ENCODE measurements around the gene LDLRAD4. TPM values are rescaled to one million over a fixed set of nuclear protein-coding genes. Genes with fewer than 3 reads are reported as not detected.

The LDLRAD4 gene
- total RNA-seq, 2 donors from 2014 or later = 11.7 to 17.0 TPM

DNA sequence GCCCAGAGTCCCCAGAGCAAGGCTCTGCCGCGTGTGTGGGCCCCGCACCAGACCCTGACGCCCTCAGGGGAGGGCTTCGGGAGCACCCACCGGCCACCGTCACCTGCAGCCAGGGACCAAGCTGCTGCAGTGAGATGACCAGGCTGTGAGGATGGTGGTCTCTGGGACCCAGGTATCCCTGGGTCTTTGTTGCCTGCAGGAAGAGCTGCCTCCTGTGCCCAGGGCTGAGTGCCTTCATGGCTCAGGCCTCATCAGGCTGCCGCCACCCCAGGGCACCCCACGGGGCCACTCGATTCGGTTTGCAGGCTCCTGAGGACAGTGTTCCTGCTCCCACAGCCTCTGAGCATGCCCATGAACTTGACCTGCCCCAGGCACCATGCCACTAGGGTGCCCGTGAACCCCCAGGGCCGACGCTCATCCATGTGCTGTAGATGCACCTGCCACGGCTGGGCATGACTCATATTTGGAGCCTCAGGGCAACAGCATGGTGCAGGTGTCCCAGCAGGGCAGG lies 398.0 kb downstream of the LDLRAD4 start:
- no peak for DNase-seq
- H3K36me3 ChIP-seq = no peaks in the 10 kb centered on the region
- H3K27me3 ChIP-seq = no peaks in the 10 kb centered on the region
- H3K9me3 ChIP-seq = no peaks in the 10 kb centered on the region
- TF ChIP-seq, protein P1, sequence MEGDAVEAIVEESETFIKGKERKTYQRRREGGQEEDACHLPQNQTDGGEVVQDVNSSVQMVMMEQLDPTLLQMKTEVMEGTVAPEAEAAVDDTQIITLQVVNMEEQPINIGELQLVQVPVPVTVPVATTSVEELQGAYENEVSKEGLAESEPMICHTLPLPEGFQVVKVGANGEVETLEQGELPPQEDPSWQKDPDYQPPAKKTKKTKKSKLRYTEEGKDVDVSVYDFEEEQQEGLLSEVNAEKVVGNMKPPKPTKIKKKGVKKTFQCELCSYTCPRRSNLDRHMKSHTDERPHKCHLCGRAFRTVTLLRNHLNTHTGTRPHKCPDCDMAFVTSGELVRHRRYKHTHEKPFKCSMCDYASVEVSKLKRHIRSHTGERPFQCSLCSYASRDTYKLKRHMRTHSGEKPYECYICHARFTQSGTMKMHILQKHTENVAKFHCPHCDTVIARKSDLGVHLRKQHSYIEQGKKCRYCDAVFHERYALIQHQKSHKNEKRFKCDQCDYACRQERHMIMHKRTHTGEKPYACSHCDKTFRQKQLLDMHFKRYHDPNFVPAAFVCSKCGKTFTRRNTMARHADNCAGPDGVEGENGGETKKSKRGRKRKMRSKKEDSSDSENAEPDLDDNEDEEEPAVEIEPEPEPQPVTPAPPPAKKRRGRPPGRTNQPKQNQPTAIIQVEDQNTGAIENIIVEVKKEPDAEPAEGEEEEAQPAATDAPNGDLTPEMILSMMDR (IDR thresholded peaks at IDR 0.05) = no peak
- H3K4me1 ChIP-seq = no peaks in the 10 kb centered on the region
- H3K4me3 ChIP-seq = no peak overlapping the region
- no peak overlapping the region for H3K27ac ChIP-seq
- no peak overlapping the region for H3K9ac ChIP-seq (ENCODE audit: low read depth in 2 of 2, low read length in 2 of 2)
- intact Hi-C loops (cut with DNase I) = no loop called here

DNA sequence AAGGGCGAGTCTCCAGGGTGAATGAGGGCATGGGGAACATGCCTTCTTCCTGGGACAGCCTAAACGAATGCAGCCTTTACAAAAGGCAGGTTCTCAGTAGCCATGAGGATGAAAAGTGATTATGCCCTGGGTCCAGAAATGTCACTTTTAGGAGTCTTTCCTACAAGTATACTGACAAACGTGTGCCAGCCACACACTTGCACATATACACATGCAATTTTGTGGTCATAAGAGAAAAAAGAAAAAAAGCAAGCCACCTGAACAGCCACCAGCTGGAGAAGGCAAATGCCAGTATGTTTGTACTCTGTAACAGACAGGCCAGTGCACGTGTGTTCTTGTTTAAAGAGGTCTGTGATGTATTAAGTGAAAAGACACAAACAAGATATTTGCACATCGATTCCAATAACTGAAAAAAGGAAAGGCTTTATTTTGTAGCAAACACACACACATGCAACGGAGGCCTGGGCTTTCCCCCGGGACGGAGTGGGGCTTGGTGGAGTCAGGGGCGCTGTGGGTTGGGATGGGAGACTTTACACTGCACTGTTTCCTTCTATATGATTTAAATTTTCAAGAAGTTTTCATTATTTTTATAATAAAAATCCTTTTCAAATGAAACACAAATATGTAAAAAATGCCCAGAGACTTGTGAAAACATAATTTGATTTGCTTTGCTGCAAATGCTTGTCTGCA lies 399.4 kb downstream of the LDLRAD4 start:
- TF ChIP-seq, protein P1 (IDR thresholded peaks at IDR 0.05) = no peak
- no peak for DNase-seq
- H3K4me3 ChIP-seq = no peak overlapping the region
- H3K9ac ChIP-seq (ENCODE audit: low read depth in 2 of 2, low read length in 2 of 2) = no peak overlapping the region
- no peaks in the 10 kb centered on the region for H3K36me3 ChIP-seq
- no peaks in the 10 kb centered on the region for H3K9me3 ChIP-seq
- no peaks in the 10 kb centered on the region for H3K27me3 ChIP-seq
- intact Hi-C loops (cut with DNase I) = no loop called here
- H3K4me1 ChIP-seq = no peaks in the 10 kb centered on the region
- no peak overlapping the region for H3K27ac ChIP-seq

DNA sequence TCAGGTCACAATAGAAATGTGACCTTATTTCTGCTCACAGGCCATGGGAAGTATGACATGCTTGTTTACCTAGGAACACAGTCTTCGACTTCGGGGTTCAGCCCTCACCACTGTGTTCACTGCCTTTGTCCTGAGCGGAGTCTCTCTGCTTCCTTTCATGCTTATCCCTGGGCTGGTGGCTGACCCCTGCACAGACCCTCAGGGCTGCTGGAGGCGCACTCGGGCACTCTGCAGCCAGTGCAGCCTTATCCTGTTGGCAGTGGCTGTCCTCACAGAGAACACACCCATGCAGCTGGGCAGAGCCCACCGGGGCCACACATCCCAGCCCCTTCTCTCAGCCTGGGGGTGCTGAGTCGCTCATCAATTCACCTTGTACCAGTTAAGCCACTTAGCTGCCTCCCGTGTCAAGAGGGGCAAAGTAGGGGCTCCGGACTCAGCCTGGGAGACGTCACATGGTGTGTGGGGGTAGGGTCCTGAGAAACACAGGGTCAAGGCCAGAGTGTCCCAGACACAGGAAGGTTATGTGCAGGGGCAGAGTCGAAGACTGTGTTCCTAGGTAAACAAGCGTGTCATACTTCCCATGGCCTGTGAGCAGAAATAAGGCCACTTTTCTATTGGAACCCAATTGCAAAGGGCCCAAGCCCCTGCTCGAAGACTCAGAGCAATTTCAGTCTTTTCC lies 400.3 kb downstream of the LDLRAD4 start:
- intact Hi-C loops (cut with DNase I) = no loop called here

DNA sequence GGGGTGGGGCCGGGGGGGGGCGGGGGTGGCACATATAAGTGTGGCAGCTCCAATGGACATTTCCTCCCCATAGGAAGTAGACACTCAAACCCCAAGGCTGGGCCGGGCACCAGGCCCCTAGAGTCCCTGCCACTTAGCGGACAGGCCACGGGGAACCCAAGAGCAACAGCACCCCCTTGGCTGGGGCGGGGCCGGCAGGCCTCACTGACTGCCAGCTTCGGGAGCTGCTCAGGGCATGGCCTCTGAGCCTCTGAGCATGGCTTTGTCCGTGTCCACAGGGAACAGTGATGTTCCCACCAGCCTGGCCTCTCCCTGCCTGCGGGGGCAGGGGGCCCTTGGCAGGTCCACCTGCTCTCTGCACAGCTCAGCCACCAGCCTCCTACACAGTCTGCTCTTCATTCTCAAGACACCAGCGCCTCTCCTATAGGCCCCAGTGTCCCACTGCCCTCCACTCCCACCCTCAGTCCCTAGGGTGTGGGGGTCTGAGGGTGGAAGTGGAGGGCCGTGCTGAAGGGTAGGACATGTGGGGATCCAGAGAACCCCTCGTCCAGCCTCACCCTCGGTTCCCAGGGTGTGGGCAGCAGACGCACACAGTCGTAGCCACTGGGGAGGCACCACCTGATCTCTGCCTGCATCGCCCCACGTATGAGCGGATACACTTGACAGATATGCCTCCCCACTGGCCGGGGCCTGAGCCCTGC lies 401.1 kb downstream of the LDLRAD4 start:
- no peaks in the 10 kb centered on the region for H3K9me3 ChIP-seq
- H3K4me1 ChIP-seq = no peaks in the 10 kb centered on the region
- TF ChIP-seq, protein P1 (IDR thresholded peaks at IDR 0.05) = no peak
- no peaks in the 10 kb centered on the region for H3K27me3 ChIP-seq
- H3K36me3 ChIP-seq = no peaks in the 10 kb centered on the region
- no peak for DNase-seq
- no peak overlapping the region for H3K27ac ChIP-seq
- H3K4me3 ChIP-seq = no peak overlapping the region
- intact Hi-C loops (cut with DNase I) = loop anchor here (10.0 kb wide), 1 partner anchor 505 kb away; no protein-coding TSS in a partner anchor
- H3K9ac ChIP-seq (ENCODE audit: low read depth in 2 of 2, low read length in 2 of 2) = no peak overlapping the region

More for the DNA sequence above, 400.3 kb downstream of the LDLRAD4 start:
- no peak overlapping the region for H3K27ac ChIP-seq
- no peak overlapping the region for H3K4me3 ChIP-seq
- TF ChIP-seq, protein P1 (IDR thresholded peaks at IDR 0.05) = no peak
- H3K9ac ChIP-seq (ENCODE audit: low read depth in 2 of 2, low read length in 2 of 2) = no peak overlapping the region
- no peaks in the 10 kb centered on the region for H3K27me3 ChIP-seq
- no peak for DNase-seq
- no peaks in the 10 kb centered on the region for H3K4me1 ChIP-seq
- no peaks in the 10 kb centered on the region for H3K36me3 ChIP-seq
- no peaks in the 10 kb centered on the region for H3K9me3 ChIP-seq

DNA sequence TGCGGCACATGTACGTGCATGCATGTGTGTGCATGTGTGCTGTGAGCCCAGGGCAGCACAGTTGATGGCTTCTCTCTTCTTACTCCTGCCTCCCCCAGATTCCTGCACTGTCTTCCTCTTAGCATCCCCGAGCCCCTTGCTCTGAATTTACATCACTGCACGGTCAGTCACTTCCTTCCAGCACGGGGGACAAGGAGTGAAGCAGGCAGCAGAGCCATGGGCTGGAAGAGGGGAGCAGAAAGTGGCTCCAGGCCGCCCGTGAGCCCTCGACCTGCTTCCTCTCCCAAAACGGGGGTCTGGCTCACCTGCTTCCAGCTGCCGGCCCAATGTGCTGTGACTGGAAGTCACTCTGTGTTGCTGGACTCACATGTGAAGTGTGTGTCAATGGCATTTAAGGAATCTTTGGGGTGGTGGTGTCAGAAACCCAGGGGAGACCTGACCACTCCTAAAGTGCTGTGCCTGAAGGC lies 401.7 kb downstream of the LDLRAD4 start:
- TF ChIP-seq, protein P1 (IDR thresholded peaks at IDR 0.05) = no peak
- H3K9me3 ChIP-seq = no peaks in the 10 kb centered on the region
- intact Hi-C loops (cut with DNase I) = loop anchor here (10.0 kb wide), 1 partner anchor 505 kb away; no protein-coding TSS in a partner anchor
- H3K4me3 ChIP-seq = no peak overlapping the region
- no peaks in the 10 kb centered on the region for H3K36me3 ChIP-seq
- H3K27me3 ChIP-seq = no peaks in the 10 kb centered on the region
- no peaks in the 10 kb centered on the region for H3K4me1 ChIP-seq
- no peak overlapping the region for H3K9ac ChIP-seq (ENCODE audit: low read depth in 2 of 2, low read length in 2 of 2)
- H3K27ac ChIP-seq = no peak overlapping the region
- DNase-seq = no peak
